Measurements from ENCODE around the gene TNFAIP8L2.

- TF ChIP-seq EZH2 (IDR thresholded peaks at IDR 0.05; ENCODE audit: low read depth) (no peak), CTCF (conservative IDR thresholded peaks at IDR 0.05) (no peak)
These were observed 10.4 kb upstream of the TNFAIP8L2 start for GRCh38 chr1:151146072-151146411.
